ENCODE results near the gene TXNDC9. TPM values are rescaled to one million over a fixed set of nuclear protein-coding genes. Genes with fewer than 3 reads are reported as not detected.
A peak's percentile ranks its signal among the peaks of the same experiment; 100 is the strongest.
"Not testable (repeated sequence)": the region's sequence is repeated elsewhere in the genome, so short reads cannot be mapped to it uniquely, and the experiment has no call there.

The TXNDC9 gene
- total and polyA plus RNA-seq, 2 experiments from 2014 or later = 34.3 to 48.4 TPM

DNA sequence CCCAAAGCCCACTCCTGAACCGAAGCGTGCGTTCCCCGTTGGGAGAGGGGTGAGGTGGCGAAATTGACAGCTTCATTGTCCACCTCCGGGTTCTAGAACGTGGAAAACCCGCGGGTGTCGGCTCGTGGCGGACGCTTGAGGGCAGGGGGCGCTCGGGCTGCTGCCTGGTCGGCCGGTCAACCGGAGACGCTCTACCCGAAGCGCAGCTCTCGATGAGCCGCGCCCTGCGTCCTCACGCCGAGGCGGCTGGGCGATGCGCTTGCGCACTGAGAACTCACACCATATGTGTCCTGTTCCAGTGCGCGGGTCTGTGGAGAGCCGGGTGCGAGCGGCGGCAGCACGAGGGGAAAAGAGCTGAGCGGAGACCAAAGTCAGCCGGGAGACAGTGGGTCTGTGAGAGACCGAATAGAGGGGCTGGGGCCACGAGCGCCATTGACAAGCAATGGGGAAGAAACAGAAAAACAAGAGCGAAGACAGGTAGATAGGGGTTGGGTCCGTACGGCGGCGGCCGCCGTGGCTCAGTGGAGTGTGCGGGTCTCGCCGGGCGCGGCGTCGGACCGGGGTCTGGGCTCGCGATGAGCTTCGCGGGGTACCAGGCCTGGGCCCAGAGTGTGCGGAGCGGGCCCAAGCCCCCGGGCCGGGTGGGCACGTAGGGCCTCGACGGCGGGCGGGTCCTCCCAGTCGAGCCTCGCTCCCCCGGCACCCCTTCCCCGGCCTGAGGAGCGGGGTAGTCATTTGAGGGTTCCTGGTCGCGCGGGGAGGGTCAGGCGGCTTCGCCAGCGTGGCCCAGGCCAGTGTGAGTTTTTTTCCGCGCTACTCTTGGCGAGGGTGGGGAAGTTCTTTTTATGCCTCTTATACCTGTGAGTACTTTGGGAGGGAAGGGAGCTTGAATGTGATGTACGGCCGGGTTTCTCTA lies 1.2 kb upstream of the TXNDC9 start, which contains the start of gene EIF5B:
EIF5B (plus strand) TSS at position 277 of the 916 bp plus-strand sequence; CDS start at position 443, 166 bp downstream.
- Histone ChIP-seq H3K4me2 (peak within 1 kb of the TSS; percentile 87), H2AFZ (peak within 1 kb of the TSS; percentile 93), H3K4me1 (ENCODE audit: insufficient read depth) (peaks cover 25% of the 10 kb centered on the region), H3K27me3 (no peaks in the 10 kb centered on the region), H3K79me2 (peaks cover 85% of the 10 kb centered on the region), H3K36me3 (replicated peaks; ENCODE audit: insufficient read depth, low read depth) (no peaks in the 10 kb centered on the region), H3K9me2 (replicated peaks; ENCODE audit: insufficient read depth) (no peaks in the 10 kb centered on the region), H3K4me3 (peak within 1 kb of the TSS; percentile 70), H3K27ac (peak within 1 kb of the TSS; percentile 85), H4K20me1 (ENCODE audit: insufficient read depth, poor library complexity, severe bottlenecking) (peaks cover 29% of the 10 kb centered on the region), H3K9me3 (ENCODE audit: low read depth) (no peaks in the 10 kb centered on the region)
- DNase-seq (ENCODE audit: low spot score) = peak; percentile 99
- WGBS (ENCODE audit: low lambda C conversion rate, missing lambda C conversion rate) = under 1% methylated on average over 71 of the region's 87 CpGs
- TF ChIP-seq CTCF (IDR thresholded peaks at IDR 0.05; ENCODE audit: poor library complexity) (peak; percentile 76), EZH2 (IDR thresholded peaks at IDR 0.05; ENCODE audit: borderline replicate concordance) (no peak)

GRCh38 chr2:99336804-99337112 lies 625 bp upstream of the TXNDC9 start:
- no peaks in the 10 kb centered on the region for H3K36me3 ChIP-seq (replicated peaks; ENCODE audit: insufficient read depth, low read depth)
- H3K9me2 ChIP-seq (replicated peaks; ENCODE audit: insufficient read depth) = no peaks in the 10 kb centered on the region
- peak overlapping the region; percentile 85 for H3K27ac ChIP-seq
- peaks cover 25% of the 10 kb centered on the region for H4K20me1 ChIP-seq (ENCODE audit: insufficient read depth, poor library complexity, severe bottlenecking)
- peak overlapping the region; percentile 60 for H3K4me3 ChIP-seq
- no peak for TF ChIP-seq EZH2phosphoT487 (IDR thresholded peaks at IDR 0.05; ENCODE audit: low read depth, severe bottlenecking, unreplicated experiment)
- TF ChIP-seq CTCF (IDR thresholded peaks at IDR 0.05; ENCODE audit: poor library complexity) = no peak
- 6% methylated on average over 8 of the region's 8 CpGs for WGBS (ENCODE audit: low lambda C conversion rate, missing lambda C conversion rate)
- no peaks in the 10 kb centered on the region for H3K9me3 ChIP-seq (ENCODE audit: low read depth)
- H3K27me3 ChIP-seq = no peaks in the 10 kb centered on the region
- H2AFZ ChIP-seq = peak overlapping the region; percentile 93
- peaks cover 25% of the 10 kb centered on the region for H3K4me1 ChIP-seq (ENCODE audit: insufficient read depth)
- H3K79me2 ChIP-seq = peaks cover 82% of the 10 kb centered on the region
- no peak for DNase-seq (ENCODE audit: low spot score)
- H3K4me2 ChIP-seq = peak overlapping the region; percentile 87

DNA sequence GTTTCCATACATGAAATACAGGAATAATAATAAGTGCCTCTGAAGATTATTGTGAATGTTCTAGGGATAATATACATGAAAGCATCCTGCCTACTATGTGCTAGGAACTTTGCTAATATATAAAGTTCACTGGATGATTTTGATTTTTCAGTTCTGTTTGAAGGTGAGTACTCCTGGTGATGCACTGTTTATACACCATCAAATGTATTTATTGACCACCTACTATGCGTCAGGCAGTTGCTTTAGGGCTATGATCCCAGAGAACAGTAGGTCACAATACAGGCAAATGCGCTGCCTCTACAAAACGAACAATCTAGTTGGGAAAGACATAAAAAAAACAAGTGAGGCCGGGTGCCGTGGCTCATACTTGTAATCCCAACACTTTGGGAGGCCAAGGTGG lies 10.7 kb downstream of the TXNDC9 start:
- H3K27ac ChIP-seq = no peak overlapping the region
- no peaks in the 10 kb centered on the region for H3K9me2 ChIP-seq (replicated peaks; ENCODE audit: insufficient read depth)
- no peaks in the 10 kb centered on the region for H3K36me3 ChIP-seq (replicated peaks; ENCODE audit: insufficient read depth, low read depth)
- no peak overlapping the region for H2AFZ ChIP-seq
- 95% methylated on average over 5 of the region's 5 CpGs for WGBS (ENCODE audit: low lambda C conversion rate, missing lambda C conversion rate)
- TF ChIP-seq EZH2phosphoT487 (IDR thresholded peaks at IDR 0.05; ENCODE audit: low read depth, severe bottlenecking, unreplicated experiment) (no peak), CTCF (IDR thresholded peaks at IDR 0.05; ENCODE audit: poor library complexity) (no peak)
- H3K4me1 ChIP-seq (ENCODE audit: insufficient read depth) = no peaks in the 10 kb centered on the region
- H4K20me1 ChIP-seq (ENCODE audit: insufficient read depth, poor library complexity, severe bottlenecking) = no peaks in the 10 kb centered on the region
- no peaks in the 10 kb centered on the region for H3K27me3 ChIP-seq
- H3K4me2 ChIP-seq = no peak overlapping the region
- H3K9me3 ChIP-seq (ENCODE audit: low read depth) = no peaks in the 10 kb centered on the region
- no peak overlapping the region for H3K4me3 ChIP-seq
- H3K79me2 ChIP-seq = peaks cover 7% of the 10 kb centered on the region
- no peak for DNase-seq (ENCODE audit: low spot score)

GRCh38 chr2:99317873-99318200 lies 18.3 kb downstream of the TXNDC9 start:
- H3K36me3 ChIP-seq (replicated peaks; ENCODE audit: insufficient read depth, low read depth); H3K79me2 ChIP-seq; H2AFZ ChIP-seq; H3K4me3 ChIP-seq; H3K4me2 ChIP-seq; H3K4me1 ChIP-seq (ENCODE audit: insufficient read depth); H3K9me2 ChIP-seq (replicated peaks; ENCODE audit: insufficient read depth); H3K27me3 ChIP-seq; H4K20me1 ChIP-seq (ENCODE audit: insufficient read depth, poor library complexity, severe bottlenecking); H3K9me3 ChIP-seq (ENCODE audit: low read depth); DNase-seq (ENCODE audit: low spot score); H3K27ac ChIP-seq: not testable (repeated sequence)
- over 99% methylated on average over 7 of the region's 7 CpGs for WGBS (ENCODE audit: low lambda C conversion rate, missing lambda C conversion rate)

All from hepatocyte (in vitro differentiated cells).